Ammon's horn (tissue), 1 donor: ENCODE data around the gene GPR132.
"Not testable (repeated sequence)": the region's sequence is repeated elsewhere in the genome, so short reads cannot be mapped to it uniquely, and the experiment has no call there.

Experiments used
- DNase-seq: peaks from one replicate; pipeline ENCODE4 v3.0.0-alpha.2; 2016; ENCODE audit warnings: low spot score

Gene GPR132, protein sequence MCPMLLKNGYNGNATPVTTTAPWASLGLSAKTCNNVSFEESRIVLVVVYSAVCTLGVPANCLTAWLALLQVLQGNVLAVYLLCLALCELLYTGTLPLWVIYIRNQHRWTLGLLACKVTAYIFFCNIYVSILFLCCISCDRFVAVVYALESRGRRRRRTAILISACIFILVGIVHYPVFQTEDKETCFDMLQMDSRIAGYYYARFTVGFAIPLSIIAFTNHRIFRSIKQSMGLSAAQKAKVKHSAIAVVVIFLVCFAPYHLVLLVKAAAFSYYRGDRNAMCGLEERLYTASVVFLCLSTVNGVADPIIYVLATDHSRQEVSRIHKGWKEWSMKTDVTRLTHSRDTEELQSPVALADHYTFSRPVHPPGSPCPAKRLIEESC

DNA sequence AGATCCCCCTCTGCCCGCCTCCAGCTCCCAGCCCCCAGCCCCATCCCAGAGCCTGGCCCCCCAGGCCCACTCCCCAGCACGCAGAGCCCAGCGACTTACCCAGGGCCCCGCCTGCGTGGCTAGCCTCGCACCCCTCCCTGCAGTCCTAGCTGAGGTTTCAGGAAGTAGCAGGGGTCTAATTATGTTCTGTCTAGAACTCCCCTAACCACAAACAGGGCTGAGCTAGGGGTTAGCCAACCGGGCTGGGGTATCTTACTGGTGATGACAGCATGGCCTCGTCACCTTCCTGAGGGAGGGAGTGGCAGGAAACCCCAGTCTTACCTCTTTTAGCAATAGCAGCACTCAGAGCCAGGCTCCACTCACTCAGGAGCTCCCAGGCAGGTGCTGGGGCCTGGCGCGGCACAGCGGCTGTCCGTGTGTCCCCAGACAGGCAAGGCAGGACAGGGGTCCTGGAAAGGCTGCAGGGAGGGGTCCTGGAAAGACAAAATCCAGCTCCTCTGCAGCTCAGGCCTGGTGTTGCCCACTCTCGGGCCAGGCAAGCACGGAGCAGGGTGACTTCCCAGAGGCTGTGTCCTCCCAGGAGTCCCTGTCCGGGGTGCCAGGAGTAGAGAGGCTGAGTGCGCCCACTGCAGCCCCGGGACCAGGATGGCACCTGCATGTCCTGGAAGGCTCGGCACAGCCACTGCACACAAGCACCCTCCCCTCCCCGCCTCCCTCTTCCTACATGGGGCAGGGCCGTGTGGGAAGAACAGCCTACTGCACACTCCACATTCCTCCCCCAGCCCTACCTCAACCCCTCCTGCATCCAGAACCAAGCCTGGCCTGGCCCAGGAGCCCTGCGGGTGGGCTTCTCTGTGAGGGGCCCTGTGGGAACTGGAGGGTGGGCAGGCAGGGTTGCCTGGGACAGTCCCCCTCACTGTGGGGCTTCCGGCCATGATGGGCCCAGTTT is at the start of gene GPR132:
TSS of gene GPR132 (minus strand) at position 151 of the 949 bp plus-strand sequence. CDS start 10,010 bp downstream, outside the sequence.
- peak; percentile 69 for DNase-seq

DNA sequence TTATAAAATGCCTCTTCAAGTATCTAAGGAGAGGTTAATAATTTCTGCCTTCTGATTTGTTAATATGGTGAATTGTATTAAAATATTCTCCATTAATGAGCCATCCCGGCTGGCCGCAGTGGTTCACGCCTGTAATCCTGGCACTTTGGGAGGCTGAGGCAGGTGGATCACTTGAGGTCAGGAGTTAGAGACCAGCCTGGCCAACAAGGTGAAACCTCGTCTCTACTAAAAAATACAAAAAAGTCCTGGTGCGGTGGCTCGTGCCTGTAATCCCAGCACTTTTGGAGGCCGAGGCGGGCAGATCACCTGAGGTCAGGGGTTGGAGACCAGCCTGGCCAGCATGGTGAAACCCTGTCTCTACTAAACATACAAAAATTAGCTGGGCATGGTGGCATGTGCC is 44.0 kb upstream of the GPR132 start:
- not testable (repeated sequence) for DNase-seq

DNA sequence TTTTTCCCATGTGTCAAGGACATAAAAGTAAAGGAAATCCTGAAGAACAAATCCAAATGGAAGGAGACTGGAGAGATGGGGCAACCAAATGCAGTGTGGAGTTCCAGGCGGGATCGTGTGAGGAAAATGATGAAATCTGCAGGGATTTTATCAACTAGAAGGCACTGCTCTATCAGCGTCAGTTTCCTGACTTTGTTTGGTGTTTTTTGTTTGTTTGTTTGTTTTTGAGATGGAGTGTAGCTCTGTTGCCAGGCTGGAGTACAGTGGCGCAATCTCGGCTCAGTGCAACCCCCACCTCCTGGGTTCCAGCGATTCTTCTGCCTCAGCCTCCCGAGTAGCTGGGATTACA is 43.3 kb upstream of the GPR132 start:
- DNase-seq: no peak

DNA sequence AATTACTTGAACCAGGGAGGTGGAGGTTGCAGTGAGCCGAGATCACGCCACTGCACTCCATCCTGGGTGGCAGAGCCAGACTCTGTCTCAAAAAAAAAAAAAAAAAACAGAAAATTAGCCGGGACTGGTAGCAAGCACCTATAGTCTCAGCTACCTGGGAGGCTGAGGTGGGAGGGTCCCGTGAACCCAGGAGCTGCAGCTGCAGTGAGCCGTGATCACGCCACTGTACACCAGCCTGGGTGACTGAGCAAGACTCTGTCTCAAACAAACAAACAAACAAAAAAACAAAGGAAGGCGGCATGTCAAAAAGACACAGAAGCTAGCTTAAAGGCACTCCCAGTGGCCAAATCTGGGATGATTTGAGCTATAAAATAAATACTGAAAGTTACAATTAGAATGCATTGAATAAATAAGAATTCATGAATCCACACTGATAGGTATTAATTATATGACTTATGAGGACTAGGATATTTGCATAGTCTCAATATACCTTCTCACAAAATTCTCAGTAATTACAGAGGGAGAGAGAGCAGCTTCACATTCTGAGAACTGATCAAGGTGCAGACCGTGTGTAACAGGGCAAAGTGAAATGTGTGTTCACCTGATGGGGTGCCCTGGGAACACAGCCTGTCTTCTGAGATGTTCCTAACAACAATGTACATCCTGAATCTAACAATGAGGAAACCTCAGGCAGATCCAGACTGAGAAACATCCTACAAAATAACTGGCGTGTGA is 42.7 kb upstream of the GPR132 start:
- no peak for DNase-seq

DNA sequence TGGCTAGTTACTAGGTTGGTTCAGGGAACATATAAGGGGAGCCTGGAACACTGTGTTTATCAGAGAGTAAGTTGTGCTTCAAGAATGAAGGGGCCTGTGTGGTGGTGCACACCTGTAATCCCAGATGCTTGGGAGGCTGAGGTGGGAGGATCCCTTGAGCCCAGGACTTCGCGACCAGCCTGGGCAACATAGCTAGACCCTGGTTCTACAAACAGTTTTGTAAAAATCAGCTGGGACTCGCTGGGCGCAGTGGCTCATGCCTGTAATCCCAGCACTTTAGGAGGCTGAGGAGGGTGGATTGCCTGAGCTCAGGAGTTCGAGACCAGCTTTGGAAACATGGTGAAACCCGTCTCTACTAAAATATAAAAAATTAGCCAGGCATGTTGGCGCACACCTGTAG is 42.1 kb upstream of the GPR132 start:
- DNase-seq: no peak

DNA sequence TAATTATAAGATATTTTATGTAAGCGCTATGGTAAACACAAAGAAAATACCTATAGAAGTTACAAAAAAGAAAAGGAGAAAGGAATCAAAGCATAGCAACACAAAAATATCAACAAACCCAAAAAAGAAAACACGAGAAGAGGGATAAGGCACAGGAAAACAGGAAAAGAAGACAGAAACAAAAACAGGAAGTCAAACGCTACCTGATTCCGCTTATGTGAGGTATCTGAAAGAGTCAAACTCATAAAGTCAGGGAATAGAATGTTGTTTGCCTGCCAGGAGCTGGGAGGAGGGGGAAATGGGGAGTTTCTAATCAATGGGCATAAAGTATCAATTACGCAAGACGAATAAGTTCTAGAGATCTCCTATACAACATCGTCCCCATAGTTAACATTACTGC is 39.9 kb upstream of the GPR132 start:
- DNase-seq: no peak

DNA sequence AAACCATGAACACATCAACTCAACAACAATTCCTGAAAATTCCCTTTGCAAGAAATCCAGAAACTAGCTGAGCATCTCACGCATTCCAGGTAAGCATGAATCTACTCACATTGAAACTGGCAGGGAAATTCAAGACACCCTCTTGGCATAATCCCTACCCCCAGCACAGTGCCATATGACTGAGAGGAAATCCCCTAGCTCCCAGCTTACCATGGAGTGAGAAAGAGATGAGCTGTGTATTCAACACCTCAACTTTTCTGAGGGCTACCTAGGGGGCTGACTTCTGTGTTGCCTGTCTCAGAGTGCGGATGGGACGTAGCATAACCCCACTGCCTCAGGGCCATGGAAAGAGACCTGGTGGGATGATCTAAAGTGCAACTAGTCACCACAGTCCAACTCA is 37.7 kb upstream of the GPR132 start:
- DNase-seq: no peak

DNA sequence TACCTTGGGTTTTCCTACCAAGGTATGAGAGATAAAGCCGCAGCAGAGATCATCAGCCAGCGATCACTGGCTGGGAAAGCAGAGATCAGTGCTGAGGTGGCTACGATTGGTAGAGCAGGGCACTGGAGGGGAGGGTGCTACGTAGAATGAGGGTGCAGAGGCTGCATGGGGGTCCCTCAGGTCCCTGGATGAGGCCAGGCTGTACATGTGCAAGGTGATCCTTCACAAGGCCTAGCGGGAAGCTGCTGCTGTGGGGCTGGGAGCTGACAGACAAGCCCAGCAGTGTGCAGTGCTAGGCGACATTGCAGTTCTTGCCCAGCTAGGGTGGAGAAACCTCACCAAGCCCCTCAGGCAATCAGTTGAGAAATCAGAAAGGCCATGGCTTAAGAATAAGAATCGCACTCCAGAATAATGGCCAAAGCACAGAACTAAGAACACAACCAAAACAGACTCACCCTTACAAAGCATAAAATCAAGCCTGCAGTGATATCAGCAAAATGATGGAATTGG is 37.2 kb upstream of the GPR132 start:
- no peak for DNase-seq

DNA sequence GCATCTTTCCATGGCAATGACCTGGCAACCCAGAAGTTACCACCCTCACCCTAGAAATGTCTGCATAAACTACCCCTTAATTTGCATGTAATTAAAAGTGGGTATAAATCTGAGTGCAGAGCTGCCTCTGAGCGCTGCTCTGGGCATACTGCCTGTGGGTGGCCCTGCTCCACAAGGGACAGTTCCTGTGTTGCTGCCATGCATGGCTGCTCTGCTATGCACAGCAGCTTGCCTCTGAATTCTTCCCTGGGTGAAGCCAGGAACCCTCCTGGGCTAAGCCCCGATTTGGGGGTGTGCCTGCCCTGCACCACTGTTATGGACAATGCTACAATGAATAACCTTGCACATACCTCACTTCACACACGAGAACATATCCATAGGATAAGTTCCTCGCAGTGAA is 35.7 kb upstream of the GPR132 start:
- DNase-seq: no peak

DNA sequence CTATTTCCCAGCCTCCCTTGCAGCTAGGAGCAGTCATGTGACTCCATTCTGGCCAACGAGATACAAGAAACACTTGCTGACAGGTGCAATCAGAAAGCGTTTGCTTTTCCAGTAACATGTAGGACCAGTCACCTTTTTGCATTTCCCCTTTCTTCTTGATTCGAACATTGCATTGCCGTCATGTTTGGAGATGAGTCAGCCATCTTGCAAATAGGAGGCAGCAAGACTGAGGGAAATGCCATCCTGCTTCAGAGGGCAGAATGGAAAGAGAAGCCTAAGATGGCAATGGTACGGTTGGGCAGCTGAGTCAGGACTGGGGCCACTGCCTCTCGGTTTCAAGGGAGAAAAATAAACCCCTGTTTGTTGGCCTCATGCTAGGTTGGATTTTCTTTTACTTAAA is 34.5 kb upstream of the GPR132 start:
- no peak for DNase-seq

DNA sequence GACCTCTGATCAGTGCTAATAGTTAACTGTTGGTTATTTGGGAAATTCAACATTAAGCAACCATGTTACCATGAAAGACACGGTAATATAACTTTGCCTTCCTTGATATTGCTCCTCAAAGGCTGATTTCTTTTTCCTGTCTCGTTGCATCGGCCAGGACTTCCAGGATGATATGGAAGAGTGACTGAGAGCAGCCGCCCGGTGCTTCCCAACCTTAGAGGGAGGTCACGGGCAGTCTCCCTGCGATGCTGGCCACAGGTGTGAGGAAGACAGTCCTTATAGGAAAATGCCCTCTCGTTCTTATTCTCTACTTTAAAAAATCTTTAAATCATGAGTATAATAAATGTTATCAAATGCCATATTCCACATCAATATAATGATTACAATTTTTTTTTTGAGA is 33.1 kb upstream of the GPR132 start:
- DNase-seq: no peak

DNA sequence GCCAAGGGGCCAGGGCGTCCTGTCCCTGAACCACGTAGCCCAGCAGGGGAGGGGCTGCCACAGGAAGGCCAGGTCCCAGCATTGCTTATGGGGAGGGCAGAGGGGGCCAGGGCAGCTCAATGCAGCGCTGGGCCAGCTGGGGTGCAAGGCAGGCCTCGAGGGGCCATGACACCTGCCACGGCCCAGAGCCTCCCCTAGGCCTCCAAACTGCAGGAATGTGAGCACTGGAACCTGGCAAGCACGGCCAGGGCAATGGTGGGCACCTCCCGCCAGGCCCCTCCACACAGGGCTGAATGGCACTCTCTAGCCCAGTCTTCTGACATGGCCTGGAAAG is 32.5 kb upstream of the GPR132 start:
- no peak for DNase-seq

DNA sequence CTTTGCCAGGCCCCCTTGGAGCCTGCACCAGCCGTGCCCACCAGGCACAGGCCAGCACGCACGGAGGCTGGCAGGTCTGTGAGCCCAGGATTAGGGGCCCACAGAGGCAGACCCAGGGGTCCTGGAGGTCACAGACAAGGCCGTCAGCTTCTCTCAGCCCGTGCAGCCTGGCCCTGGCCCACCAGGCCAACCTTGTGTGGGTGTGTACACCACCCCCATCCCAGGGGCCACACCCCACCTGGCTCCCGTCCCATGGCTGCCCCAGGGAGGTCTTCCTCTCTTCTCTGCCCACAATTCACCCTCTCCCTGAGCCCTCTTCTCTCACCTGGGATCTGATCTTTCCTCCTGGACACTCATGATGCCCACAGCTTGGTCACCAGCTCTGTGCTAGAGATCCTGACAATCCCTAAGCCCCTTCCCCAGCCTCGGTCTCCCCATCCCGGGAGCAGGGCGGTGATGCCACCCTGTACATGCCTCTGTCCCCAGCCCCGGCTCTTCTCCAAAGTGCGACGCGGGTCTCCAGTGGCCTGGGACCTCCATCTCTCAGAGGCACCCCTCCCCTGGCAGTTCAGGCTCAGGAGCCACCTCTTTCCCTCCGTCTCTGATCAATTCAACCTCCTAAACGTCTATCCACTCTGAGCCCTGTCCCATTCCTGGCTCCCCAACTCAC is 31.1 kb upstream of the GPR132 start:
- DNase-seq: no peak

DNA sequence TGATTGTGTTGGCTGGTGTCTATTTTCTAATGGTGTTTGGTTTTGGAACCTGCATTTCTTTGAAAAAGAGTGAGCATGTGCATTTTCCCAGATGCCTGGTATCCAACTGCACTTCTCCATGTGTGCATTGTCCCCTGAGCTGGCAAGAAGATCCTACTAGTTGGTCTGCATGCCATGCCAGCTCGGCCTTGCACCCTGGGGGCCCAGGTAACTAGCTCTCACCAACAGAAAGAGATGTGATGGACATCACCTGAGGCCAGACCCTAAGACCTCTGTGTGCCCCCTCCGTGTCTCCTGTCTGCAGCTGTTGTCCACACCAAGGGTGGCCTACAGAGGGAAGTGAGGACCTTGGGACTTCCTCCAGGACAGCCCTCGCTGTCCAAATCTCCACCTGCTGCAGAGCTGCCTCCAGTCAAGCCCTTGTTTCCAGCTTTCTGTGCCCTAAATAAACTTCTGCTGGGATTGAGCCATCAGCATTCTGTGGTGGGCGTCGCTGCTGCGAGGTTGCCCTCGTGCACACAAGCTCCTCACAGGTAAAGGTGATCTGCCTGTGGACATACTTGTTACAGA is 30.1 kb upstream of the GPR132 start:
- no peak for DNase-seq

DNA sequence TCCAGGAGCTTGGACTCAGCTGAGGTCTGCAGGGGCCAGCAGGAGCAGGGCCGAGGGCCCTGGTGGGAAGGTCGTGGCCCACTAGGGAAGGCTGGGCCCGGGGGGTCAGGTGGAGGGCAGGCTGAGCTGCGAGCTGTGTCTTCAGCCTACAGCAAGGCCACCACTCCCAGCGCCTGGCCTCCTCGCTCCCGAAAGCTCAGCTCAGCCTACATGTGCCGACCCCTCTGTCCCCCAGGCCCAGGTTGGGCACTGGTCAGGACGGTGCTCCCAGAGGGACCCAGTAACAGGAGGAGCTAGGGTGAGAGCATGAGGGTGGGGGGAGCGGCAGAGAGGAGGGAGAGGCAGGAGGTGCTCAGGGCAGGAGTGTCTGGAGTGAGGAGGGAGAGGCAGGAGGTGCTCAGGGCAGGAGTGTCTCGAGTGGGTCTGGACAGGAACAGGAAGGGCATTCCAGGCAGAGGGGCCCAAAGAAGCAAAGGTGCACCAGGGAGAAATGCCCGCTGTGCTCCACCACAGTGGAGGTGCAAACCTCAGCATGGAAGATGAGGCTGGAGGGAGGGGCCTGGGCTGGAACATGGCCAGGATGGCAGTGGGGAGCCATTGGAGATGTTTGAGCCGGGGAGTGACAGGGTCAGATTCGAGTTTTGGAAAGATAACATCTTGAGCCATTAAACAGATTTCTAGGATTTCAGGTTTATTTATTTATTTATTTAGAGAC is 29.1 kb upstream of the GPR132 start:
- DNase-seq: no peak

DNA sequence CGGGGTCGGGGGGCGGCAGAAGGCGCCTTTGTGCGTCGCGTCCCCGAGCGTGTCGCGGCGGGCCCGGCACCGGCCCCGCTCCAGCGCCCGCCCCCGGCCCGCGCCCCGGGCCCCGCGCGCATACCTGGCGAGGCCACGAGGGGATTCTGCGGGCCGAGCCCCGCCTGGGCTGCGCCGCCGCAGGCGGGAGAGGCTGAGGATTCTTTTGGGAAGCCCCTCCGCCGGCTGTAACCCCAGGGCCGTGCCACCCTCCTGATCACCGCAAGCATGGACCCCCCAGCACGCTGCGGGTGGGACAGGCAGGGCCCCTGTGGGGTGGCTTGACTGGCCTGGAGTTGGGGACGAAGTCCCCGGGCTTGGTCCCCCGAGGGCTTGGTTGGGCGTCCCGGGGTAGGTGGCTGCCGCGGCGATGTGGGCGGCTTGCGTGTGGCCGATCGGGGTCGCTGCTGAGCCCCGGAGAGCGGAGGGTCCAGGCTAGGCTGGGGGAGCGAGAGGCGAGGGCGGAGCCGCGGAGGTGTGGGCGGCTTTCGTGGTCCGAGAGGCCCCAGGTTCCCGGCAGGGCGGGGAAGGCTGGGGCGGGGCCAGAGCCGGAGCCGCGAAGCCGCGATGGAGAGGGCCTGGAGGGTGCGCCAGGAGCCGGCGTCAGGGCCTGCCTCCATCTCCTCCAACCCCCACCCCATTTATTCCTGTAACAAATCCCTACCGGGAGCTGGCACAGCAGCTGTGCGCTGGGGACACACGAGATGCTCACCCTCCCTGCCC is 28.4 kb upstream of the GPR132 start:
- DNase-seq: no peak

DNA sequence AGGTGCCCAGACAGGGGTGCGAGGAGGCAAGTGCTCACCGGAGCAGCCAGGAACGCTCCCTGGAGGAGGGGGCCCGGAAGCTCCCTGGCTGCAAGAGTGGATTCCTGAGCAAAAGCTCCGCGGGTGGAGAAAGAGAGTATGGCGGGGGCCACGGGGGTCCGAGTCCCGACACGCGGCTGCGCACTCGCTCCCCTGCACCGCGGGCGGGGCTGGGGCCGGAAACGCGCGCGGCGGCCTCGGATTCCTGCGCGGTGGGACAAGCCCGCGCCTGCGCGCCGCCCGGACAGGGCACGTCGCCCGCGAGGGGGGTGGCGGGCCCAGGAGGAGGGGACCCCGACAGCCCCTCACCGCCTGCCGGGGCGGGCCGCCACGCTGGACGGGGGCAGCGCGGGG is 27.8 kb upstream of the GPR132 start:
- DNase-seq: no peak

DNA sequence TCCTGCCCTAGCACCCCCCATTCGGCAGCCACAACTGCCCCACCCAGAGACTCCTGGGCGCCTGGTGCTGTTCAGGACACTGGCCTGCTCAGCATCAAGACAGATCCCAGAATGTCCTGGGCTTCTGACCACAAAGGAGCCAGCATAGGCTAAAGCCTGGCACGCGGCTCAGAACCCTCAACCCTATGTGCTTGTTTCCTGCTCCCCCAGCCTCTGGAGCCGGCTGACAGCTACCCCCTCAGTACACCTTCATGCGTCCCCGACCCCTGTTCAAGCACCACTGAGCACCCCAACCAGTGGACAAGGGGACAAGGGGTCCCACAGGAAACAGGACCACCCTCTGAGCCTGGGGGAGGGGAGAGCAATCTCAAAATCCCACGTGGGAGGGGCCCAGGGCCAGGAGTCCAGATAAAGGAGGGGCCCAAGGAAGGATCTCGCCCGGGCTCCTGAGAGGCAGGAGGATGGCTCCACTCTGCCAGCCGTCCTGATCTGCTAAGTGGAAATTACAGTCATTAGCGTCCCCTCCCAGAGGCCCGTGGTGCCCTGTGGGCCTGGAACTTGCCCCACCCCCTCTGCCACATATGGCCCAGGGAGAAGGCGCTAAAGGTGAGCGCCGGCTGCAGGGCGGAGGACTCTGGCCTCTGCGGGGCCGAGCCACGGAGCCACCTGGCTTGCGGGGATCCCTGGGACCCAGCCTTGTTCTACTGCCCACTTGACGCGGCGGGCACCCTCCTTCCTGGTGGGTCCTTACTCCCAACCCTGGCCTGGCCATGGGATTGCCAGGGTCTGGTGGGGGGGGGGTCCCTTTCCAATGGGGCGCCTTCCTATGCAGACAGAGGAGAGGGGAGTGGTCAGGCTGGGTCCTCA is 27.2 kb upstream of the GPR132 start:
- DNase-seq: no peak

DNA sequence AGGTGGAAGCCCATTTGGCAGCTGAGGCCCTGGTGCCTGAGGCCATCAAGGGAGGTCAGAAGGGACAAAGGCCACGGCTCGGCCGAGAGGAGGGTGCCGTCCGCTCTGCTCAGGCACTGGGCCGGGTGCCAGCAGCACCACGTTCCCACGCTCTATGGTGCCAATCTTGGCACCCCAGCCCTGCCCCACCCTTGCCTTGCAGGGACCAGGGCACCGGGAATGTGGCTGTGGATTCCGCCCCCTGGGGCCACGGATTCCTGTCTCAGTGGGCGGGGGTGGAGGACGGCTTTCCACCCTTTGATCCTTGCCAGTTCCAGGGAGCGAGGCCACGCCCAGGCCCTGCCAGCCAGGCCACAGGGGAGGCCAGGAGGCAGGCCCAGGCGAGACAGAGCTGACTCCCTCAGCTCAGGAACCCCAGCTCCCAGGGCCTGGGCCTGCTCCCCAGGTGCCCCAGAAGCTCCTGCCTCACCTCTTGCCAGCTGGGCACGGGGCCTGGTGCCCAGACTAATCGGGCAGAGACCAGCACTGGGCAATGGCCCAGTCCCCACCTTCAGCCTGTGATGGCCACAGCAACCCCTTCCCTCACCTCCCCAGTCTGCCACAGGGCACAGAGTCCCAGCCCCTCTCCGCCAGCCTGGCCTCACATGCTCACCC is 26.4 kb upstream of the GPR132 start:
- no peak for DNase-seq
